Posterior cingulate gyrus (tissue), 11 donors: ENCODE data around the gene ATG16L1.

Source experiments
- DNase-seq, 10 donors: peaks; one replicate each; pipeline versions ENCODE4 v3.0.0 to v3.0.0-alpha.2; 2020 to 2021; ENCODE audit warnings: mixed read lengths in 3 of 10
- intact Hi-C: fragments of 100-400 bp; cut with DNase I; formaldehyde crosslinking; loops from one replicate; pipeline ENCODE4 v1.15.1; 2023

The ATG16L1 gene

DNA sequence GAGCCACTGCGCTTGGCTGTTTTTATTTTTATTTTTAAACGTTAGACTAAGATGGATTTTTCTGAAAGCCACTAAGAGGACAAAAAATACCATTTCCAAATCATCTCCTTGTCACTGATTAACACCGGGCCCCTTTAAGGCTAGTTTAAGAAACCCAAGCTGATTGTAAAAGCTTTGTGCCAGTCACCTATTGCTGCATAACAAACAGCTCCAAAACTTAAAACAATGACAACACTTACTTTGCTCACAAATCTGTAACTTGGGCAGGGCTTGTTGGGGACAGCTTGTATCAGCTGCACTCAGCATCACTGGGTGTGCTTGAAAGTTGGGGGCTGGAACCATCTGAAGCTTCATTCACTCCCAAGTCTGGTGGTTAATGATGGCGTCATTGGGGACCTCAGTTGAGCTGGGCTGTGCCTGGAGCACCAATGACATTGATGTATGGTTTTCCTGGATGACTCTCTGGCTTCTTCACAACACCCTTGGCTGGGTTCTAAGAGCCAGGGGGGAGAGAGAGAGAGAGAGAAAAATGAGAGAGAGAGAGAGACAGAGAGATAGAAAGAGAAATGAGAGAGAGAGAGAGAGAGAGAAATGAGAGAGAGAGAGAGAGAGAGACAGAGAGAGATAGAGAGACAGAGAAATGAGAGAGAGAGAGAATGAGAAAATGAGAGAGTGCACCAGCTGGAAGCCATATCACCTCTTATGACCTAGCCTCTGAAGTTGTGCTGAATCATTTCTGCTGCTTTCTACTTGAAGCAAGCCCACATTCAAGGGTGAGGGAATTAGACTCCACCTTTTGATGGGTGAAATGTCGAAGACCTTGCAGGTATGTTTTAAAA, 26.0 kb upstream of the ATG16L1 start:
- intact Hi-C loops: no loop called here
- no peak for DNase-seq

DNA sequence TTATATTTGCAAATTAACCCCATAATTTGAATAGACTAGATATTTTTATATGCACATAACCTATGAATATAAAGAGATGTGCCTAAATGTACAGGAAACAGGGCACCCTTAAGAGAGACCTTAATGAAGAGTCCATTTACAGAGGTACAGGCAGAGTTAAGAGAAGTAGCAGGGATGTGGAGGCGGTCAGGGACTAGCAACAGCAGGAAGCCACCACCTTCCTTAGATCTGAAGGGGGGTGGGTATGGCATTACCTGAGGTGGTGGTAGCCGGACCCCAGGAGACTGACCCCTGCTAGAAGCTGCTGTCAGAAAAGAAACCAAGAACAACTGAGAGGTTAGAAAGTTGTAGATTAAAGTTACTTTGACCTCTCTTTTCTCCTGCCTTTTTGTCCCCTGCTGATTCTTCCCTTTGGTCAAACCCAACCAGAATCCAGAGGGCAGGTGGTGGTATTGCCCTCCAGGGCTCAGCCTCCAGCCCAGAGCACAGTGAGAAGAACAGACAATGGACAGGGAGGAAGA, 24.9 kb upstream of the ATG16L1 start:
- intact Hi-C loops: no loop called here
- DNase-seq: no peak

GRCh38 chr2:233227346-233227978, 24.0 kb upstream of the ATG16L1 start:
- intact Hi-C loops: no loop called here
- no peak for DNase-seq

- DNase-seq: no peak
- intact Hi-C loops: no loop called here
These were observed 23.1 kb upstream of the ATG16L1 start for GRCh38 chr2:233228376-233228775.

DNA sequence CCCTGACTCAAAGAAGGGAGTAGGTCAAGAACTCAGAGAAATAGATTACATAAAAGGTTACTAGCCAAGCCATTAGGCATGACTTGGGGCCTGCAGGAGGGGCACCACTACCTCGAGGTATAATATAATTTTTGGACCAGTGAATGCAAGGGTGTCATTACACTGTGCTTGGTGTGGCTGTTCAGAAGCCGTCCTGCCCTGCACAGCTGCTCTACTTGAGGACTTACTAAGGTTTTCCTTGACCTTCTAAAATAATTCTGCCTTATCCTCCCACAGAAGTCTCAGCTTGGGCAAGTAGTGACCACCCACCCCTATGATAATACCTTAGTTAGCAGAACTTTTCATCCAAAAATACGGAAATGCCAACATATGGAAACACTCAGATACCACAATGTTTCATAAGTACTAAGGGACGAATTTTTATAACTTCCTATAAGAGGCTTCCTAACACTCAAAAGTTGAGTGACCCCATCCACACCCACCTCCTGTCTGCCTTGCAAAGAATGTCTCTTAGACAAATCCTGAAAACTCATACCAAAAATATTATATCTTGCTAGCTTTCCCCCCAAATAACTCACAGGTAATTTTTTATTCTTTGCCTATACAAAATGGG, 17.7 kb upstream of the ATG16L1 start:
- intact Hi-C loops: no loop called here

DNA sequence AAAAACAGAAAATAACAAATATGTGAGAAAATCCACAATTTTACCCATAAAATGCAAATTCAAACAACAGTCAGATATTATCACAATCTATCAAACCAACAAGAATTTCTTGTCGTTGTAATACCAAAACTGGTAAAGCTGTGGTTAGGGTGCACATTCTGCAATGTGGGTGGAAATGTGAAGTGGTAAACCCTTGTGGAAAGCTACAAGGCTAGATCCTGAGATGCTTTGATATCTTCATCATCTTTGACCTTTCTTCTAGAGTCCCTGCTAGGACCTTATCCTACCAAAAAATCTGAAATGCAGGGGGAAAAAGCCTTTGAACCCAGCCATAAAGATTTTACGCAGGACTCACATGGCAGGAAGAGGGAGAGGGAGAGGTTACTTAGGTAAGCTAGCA, 17.2 kb upstream of the ATG16L1 start:
- intact Hi-C loops: no loop called here
- no peak for DNase-seq

More for the DNA sequence above, 17.7 kb upstream of the ATG16L1 start:
- no peak for DNase-seq

GRCh38 chr2:233234996-233235395, 16.5 kb upstream of the ATG16L1 start:
- DNase-seq: no peak
- intact Hi-C loops: no loop called here

GRCh38 chr2:233235977-233236376, 15.5 kb upstream of the ATG16L1 start:
- no peak for DNase-seq
- intact Hi-C loops: no loop called here

GRCh38 chr2:233236820-233237589, 14.5 kb upstream of the ATG16L1 start:
- intact Hi-C loops: no loop called here
- DNase-seq: no peak

DNA sequence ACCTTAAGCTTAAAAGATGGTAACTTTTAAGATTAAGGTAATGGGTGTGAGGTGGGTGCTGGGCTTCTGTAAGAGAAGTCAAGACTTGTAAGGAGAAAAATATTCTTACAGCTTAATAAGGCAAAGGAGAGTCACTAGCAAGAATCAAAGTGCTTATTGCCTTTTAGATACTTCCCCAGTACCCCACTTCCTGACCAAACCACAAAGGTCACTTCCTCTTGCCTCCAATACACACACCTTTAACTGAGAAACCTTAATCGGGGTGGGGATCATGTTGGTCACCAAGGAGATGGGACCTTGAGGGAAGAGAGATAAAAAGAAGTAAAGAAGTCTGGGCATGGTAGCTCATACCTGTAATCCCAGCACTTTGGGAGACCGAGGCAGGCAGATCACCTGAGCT, 10.6 kb upstream of the ATG16L1 start:
- no peak for DNase-seq
- intact Hi-C loops: no loop called here

DNA sequence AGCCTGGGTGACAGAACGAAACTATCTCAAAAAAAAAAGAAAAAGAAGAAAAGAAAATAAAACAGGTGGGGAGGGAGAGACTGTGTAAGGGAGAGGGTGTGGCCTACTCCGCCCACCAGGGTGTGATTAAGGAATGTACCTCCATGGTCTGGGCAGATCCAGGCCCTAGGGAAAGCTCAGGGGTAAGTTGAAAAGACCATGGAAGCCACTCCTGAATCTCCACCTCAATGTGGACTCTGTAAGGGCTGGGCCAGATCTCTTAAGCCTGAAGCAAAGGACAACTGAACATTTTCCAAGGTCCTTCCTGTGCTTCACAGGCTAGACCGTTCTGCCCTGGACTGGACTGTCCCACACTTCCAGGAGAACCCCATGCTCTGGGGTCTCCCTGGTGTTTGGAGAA, 9.7 kb upstream of the ATG16L1 start:
- DNase-seq: no peak
- intact Hi-C loops: no loop called here

- peak in 4 of 10 donors; percentile 11 to 85 (median 53) for DNase-seq
- intact Hi-C loops: no loop called here
These were observed 9.1 kb upstream of the ATG16L1 start for GRCh38 chr2:233242231-233242927.

GRCh38 chr2:233243348-233243747, 8.1 kb upstream of the ATG16L1 start:
- intact Hi-C loops: no loop called here
- DNase-seq: no peak

DNA sequence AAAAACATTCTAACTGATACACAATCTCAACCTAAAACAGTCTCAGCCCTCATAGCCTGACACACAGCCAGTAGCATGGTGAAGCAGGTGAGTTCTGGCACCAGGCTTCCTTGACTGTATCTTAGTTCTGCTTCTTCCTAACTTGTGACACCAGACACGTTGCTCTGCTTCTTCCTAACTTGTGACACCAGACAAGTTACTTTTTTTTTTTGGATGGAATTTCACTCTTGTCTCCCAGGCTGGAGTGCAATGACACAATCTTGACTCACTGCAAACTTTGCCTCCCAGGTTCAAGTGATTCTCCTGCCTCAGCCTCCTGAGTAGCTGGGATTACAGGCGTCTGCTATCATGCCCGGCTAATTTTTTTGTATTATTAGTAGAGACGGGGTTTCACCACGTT, 6.7 kb upstream of the ATG16L1 start:
- intact Hi-C loops: no loop called here
- DNase-seq: no peak

GRCh38 chr2:233245406-233245805, 6.1 kb upstream of the ATG16L1 start:
- DNase-seq: no peak
- intact Hi-C loops: no loop called here

- DNase-seq: no peak
- intact Hi-C loops: no loop called here
These were observed 4.4 kb upstream of the ATG16L1 start for GRCh38 chr2:233247116-233247515.

GRCh38 chr2:233247744-233248143, 3.7 kb upstream of the ATG16L1 start:
- intact Hi-C loops: no loop called here
- DNase-seq: no peak

DNA sequence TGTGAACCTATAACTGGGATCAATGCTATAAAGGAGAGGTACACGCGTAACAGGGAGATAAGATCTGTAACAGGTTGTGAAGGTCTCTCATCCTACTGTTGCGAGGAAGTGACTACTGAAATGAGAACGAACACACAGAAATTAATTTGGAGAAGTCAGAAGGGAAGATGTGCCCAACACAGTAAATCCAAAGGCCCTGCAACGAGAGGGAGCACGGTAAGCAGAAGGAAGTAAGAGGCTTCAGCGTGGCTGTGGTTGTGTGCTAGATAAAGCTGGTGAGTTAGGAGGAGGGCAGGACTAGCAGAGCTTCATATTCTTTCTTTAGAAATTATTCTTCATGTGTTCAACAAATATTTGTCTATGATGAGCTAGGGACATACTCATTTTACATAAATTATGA, 2.5 kb upstream of the ATG16L1 start:
- DNase-seq: no peak
- intact Hi-C loops: no loop called here

GRCh38 chr2:233250568-233250967, 905 bp upstream of the ATG16L1 start:
- no peak for DNase-seq
- intact Hi-C loops: loop anchor here (2.0 to 10.0 kb wide), 3 partner anchors 97 to 398 kb away; no protein-coding TSS in a partner anchor

GRCh38 chr2:233250985-233251305, 528 bp upstream of the ATG16L1 start:
- intact Hi-C loops: loop anchor here (1.0 to 10.0 kb wide), 4 partner anchors 96 to 645 kb away; no protein-coding TSS in a partner anchor
- DNase-seq: no peak
